ENCODE results near the gene EDEM3.

EDEM3 gene

DNA sequence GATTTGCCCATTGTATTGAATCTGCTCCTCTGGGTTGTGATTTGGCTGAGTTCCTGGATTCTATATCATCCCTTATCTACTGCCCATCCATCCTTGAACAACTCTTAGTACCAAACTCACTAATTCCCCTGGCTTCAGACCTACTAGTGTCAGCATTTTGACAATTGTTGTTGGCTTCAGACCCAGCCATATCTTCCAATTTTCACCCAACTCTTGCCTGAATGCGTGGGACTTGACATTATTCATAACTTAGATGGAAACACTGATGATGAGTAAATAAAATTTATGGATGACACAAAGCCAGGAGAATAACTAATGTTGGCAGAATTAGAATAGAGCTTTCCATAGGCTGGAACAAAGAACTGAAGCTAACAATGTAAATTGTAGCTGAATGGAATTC lies 27.3 kb upstream of the EDEM3 start:
- no peak for DNase-seq (ENCODE audit: low spot score)
- TF ChIP-seq, protein P1, sequence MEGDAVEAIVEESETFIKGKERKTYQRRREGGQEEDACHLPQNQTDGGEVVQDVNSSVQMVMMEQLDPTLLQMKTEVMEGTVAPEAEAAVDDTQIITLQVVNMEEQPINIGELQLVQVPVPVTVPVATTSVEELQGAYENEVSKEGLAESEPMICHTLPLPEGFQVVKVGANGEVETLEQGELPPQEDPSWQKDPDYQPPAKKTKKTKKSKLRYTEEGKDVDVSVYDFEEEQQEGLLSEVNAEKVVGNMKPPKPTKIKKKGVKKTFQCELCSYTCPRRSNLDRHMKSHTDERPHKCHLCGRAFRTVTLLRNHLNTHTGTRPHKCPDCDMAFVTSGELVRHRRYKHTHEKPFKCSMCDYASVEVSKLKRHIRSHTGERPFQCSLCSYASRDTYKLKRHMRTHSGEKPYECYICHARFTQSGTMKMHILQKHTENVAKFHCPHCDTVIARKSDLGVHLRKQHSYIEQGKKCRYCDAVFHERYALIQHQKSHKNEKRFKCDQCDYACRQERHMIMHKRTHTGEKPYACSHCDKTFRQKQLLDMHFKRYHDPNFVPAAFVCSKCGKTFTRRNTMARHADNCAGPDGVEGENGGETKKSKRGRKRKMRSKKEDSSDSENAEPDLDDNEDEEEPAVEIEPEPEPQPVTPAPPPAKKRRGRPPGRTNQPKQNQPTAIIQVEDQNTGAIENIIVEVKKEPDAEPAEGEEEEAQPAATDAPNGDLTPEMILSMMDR (IDR thresholded peaks at IDR 0.05; ENCODE audit: extremely low read depth, missing control alignments): no peak

DNA sequence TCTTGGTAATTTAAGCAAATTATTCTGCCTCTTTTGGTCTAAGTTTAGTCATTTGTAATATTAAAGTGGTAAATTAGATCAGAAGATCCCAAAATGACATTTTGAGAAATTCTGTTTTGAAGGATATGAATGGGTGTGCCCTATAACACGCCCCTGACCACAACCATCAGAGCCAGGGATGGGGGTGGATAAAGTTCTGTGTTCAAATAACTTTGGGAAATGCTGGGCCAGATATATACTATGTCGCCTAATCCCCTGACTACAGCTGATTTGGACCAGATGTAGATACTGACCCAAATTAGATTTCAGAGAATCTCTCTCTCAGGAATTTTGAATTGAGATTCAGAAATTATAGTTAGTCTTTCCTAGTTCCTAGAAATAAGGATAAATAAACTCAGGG lies 21.2 kb upstream of the EDEM3 start:
- DNase-seq (ENCODE audit: low spot score): no peak
- TF ChIP-seq, protein P1 (IDR thresholded peaks at IDR 0.05; ENCODE audit: extremely low read depth, missing control alignments): no peak

DNA sequence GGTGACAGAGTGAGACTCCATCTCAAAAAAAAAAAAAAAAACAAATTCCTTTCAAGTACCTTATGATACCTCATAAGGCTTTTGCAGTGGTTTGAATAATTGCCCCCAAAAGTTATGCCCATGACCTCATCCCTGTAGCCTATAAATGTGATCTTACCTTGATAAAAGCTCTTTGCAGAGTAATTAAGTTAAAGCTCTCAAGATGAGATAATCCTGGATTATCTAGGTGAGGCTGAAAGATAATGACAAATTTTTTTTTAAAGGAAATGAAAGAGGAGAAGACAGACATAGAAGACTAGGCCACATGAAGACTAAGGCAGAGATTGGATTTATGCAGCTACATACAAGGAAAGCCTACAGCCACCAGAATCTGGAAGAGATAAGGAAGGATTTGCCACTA lies 20.7 kb upstream of the EDEM3 start:
- TF ChIP-seq, protein P1 (IDR thresholded peaks at IDR 0.05; ENCODE audit: extremely low read depth, missing control alignments): no peak

DNA sequence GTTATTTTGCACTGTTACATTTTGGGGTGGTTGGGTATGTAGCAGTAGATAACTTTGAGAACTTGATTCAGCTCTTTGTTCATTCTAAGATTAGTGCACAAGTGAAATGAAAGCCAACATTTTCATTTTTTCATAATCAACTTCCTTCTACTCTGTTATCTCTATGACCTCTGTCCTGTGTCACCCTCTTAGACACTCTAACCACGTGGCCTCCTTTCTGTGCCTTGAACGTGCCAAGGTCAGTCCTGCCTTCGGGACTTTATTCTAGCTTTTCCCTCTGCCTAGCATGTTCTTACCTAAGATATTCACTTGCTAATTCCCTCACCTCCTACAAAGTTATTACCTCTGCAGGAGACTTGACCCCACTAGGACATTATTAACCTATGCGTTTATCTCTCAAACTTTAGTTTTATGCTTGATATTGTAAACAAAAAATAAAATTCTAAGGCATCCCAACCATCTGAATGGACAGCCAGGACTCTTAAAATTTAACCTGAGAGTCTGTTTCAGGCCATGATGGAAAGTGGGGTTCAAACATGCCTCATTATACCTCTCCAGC lies 19.2 kb upstream of the EDEM3 start:
- no peak for DNase-seq (ENCODE audit: low spot score)
- TF ChIP-seq, protein P1 (IDR thresholded peaks at IDR 0.05; ENCODE audit: extremely low read depth, missing control alignments): no peak

More for the DNA sequence above, 20.7 kb upstream of the EDEM3 start:
- no peak for DNase-seq (ENCODE audit: low spot score)

DNA sequence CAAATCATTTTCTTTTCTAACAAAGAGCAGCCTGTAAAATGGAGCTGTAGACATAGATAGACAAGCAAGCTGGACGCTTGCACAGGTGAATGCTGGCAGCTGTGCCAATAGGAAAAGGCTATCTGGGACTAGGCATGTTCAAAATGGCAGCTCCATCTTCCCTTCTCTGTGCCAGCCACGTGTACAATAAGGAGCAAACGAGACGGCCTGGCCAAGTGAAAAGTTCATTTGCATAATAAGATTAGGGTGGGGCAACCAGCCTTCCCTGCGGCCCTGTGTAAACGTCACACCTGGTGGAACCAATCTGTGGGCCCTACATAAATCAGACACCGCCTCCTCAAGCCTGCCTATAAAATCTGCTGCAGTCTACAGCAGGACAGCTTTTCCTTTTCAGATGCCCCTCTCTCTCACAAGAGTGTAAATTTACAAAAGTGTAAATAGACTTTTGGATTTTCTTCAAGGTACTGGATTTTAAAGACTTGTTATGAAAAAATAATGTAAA lies 16.6 kb upstream of the EDEM3 start:
- DNase-seq (ENCODE audit: low spot score): no peak
- TF ChIP-seq, protein P1 (IDR thresholded peaks at IDR 0.05; ENCODE audit: extremely low read depth, missing control alignments): no peak

DNA sequence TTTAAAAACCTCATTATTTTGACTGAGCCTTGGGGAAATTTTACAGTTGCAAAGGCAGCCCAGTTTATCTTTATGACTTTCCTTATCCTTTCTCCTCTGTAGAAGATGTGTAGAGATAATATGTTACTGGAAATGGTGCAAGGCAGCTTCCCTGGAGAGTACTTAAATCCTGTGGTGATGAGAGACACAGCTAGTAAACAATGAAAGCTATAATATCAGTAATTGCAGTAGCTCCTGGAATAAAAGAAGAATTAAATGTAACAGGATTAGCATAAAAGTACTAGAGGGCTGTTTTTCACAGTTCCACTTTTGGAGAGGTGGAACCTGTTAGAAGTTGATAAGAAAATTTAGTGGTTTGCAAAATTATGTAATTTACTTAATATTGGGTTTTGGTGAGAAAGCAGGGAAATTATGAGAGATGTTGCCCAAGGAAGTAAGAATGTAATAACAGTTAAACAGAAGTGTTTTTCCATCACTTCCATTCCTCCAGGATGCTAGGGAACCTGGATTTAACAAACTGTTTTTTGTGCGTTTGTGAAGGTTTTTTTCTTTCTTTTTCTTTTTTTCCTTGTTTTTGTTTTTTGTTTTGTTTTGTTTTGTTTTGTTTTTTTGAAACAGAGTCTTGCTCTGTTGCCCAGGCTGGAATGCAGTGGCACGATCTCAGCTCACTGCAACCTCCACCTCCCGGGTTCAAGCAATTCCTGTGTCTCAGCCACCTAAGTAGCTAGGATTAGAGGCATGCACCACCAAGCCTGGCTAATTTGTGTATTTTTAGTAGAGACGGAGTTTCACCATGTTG lies 15.7 kb upstream of the EDEM3 start:
- TF ChIP-seq, protein P1 (IDR thresholded peaks at IDR 0.05; ENCODE audit: extremely low read depth, missing control alignments): no peak
- DNase-seq (ENCODE audit: low spot score): no peak

DNA sequence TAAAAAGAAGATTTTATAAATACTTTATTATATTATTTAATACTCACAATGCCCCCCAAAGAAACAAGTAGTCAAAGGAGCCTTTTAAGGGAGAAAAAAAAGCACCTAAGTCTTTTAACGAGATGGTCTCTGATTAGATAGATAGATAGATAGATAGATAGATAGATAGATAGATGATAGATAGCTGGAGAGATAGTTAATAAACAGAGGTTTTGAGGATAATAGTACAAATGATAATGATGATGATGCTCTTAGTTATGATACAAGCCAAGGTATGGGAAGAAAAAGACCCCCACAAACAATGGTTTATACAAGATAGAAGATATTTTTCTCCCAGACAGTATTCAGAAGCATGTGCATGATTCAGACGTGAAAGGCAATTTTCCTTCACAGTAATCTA lies 14.6 kb upstream of the EDEM3 start:
- no peak for DNase-seq (ENCODE audit: low spot score)

More for the DNA sequence above, 14.6 kb upstream of the EDEM3 start:
- TF ChIP-seq, protein P1 (IDR thresholded peaks at IDR 0.05; ENCODE audit: extremely low read depth, missing control alignments): no peak
